LHCN-M2 (cell line): ENCODE data around the gene DMRTB1. TPM values are rescaled to one million over a fixed set of nuclear protein-coding genes. Genes with fewer than 3 reads are reported as not detected.
A peak's percentile ranks its signal among the peaks of the same experiment; 100 is the strongest.
"Not testable (repeated sequence)": the region's sequence is repeated elsewhere in the genome, so short reads cannot be mapped to it uniquely, and the experiment has no call there.

Experiments used
- DNase-seq: peaks from one replicate; pipeline ENCODE4 v3.0.0-alpha.2; 2012; ENCODE audit warnings: low read depth
- total RNA-seq: library from RNA; depleted of rRNA; stranded (reverse); fragments of >200 nt; gene quantifications from 2 replicates; pipeline ENCODE4 v1.2.3, GENCODE V29; 2014

DMRTB1 gene
- total RNA-seq, 1 experiment from 2014 or later = not detected

- not testable (repeated sequence) for DNase-seq
These were observed 24.7 kb upstream of the DMRTB1 start for GRCh38 chr1:53434405-53435007.

GRCh38 chr1:53435151-53435550 is 24.0 kb upstream of the DMRTB1 start:
- DNase-seq = no peak

GRCh38 chr1:53438427-53439336 is 20.5 kb upstream of the DMRTB1 start:
- DNase-seq = no peak

GRCh38 chr1:53439337-53440207 is 19.6 kb upstream of the DMRTB1 start:
- DNase-seq = no peak

GRCh38 chr1:53440633-53441032 is 18.6 kb upstream of the DMRTB1 start:
- DNase-seq = no peak

- peak; percentile 51 for DNase-seq
These were observed 16.9 kb upstream of the DMRTB1 start for GRCh38 chr1:53442299-53442698.

GRCh38 chr1:53446051-53446450 is 13.1 kb upstream of the DMRTB1 start:
- no peak for DNase-seq

GRCh38 chr1:53447413-53447812 is 11.8 kb upstream of the DMRTB1 start:
- DNase-seq = no peak

GRCh38 chr1:53448241-53448841 is 10.9 kb upstream of the DMRTB1 start:
- no peak for DNase-seq

- DNase-seq = peak; percentile 68
These were observed 10.2 kb upstream of the DMRTB1 start for GRCh38 chr1:53449021-53449420.

GRCh38 chr1:53449693-53450092 is 9.5 kb upstream of the DMRTB1 start:
- no peak for DNase-seq

- DNase-seq = no peak
These were observed 9.0 kb upstream of the DMRTB1 start for GRCh38 chr1:53450225-53450624.

GRCh38 chr1:53454019-53454418 is 5.2 kb upstream of the DMRTB1 start:
- DNase-seq = no peak

- no peak for DNase-seq
These were observed 3.7 kb upstream of the DMRTB1 start for GRCh38 chr1:53455364-53455991.

- no peak for DNase-seq
These were observed 565 bp upstream of the DMRTB1 start for GRCh38 chr1:53458634-53459033.

- no peak for DNase-seq
These were observed 1.0 kb downstream of the DMRTB1 start for GRCh38 chr1:53460211-53460634.

GRCh38 chr1:53460666-53461322 is 1.6 kb downstream of the DMRTB1 start:
- no peak for DNase-seq

GRCh38 chr1:53461323-53462044 is 2.3 kb downstream of the DMRTB1 start:
- no peak for DNase-seq

- no peak for DNase-seq
These were observed 3.0 kb downstream of the DMRTB1 start for GRCh38 chr1:53462193-53462592.
